Fibroblast of lung (primary cell): ENCODE results near the gene IKZF5.

Source experiments
- EZH2 ChIP-seq: IDR thresholded peaks from 2 replicates; pipeline ENCODE4 v1.5.1; 2012; ENCODE audit warnings: low read length, control low read depth, mild to moderate bottlenecking; ENCODE audit errors: missing control alignments
- TF ChIP-seq, protein P1 (sequence below), 2 donors: IDR thresholded peaks in 1 of 2; conservative IDR thresholded peaks in 1 of 2; 1 replicate in 1 of 2; 2 replicates in 1 of 2; pipeline ENCODE4 v1.5.1; 2011 to 2012; ENCODE audit warnings: low read length in 2 of 2, control low read depth in 1 of 2, inconsistent platforms in 1 of 2, low read depth in 1 of 2, mild to moderate bottlenecking in 1 of 2

GRCh38 chr10:123035467-123036086 is 27.0 kb upstream of the IKZF5 start:
- TF ChIP-seq, protein P1, sequence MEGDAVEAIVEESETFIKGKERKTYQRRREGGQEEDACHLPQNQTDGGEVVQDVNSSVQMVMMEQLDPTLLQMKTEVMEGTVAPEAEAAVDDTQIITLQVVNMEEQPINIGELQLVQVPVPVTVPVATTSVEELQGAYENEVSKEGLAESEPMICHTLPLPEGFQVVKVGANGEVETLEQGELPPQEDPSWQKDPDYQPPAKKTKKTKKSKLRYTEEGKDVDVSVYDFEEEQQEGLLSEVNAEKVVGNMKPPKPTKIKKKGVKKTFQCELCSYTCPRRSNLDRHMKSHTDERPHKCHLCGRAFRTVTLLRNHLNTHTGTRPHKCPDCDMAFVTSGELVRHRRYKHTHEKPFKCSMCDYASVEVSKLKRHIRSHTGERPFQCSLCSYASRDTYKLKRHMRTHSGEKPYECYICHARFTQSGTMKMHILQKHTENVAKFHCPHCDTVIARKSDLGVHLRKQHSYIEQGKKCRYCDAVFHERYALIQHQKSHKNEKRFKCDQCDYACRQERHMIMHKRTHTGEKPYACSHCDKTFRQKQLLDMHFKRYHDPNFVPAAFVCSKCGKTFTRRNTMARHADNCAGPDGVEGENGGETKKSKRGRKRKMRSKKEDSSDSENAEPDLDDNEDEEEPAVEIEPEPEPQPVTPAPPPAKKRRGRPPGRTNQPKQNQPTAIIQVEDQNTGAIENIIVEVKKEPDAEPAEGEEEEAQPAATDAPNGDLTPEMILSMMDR (conservative IDR thresholded peaks at IDR 0.05 in 1 of 2, IDR thresholded peaks at IDR 0.05 in 1 of 2; ENCODE audit: low read depth in 1 of 2, low read length in 2 of 2), result no peak
- no peak for TF ChIP-seq EZH2
